ENCODE measurements around the gene EXOC6.
"Not testable (repeated sequence)": the region's sequence is repeated elsewhere in the genome, so short reads cannot be mapped to it uniquely, and the experiment has no call there.

EXOC6 gene

GRCh38 chr10:93085272-93085859 lies 237.0 kb downstream of the EXOC6 start:
- DNase-seq, result no peak

DNA sequence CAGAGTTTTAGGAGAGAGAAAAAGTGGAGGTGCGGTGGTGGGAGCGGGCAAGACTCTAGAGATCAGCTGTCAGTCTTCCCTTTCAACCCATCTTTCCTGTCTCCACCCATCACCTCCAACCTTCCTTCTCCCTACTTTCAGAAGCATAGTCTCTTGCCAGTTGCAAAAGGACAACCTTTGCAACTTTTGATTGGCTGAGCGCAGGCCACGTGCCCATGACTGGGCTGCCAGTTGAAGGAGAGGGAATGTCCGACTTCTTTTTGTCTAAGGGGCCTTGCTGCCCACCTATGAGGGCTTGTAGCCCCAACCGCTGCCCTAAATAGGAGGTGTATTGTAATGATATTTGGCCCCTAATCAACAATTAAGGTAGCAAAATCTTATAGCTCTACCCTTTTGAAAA lies 238.0 kb downstream of the EXOC6 start:
- no peak for DNase-seq

GRCh38 chr10:93087846-93088245 lies 239.5 kb downstream of the EXOC6 start:
- no peak for DNase-seq

GRCh38 chr10:93088466-93088865 lies 240.1 kb downstream of the EXOC6 start:
- no peak for DNase-seq

DNA sequence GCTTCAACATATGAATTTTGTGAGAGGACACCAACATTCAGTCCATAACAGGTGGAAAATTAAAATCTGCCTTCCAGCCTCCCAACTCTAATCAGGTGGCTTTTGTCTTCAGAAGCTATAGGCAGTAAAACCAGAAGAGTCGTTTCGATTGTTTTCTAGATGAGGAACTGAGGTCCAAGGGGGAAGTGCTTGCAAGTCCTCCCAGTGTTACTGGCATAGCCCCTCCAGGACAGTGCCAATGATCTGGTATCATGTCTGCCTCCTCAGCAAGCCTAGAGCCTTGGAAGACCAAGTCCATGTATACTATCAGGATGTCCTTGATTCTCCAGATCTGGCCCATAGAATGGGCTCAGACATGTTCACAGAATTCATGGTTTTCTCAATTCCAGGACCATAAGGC lies 242.3 kb downstream of the EXOC6 start:
- no peak for DNase-seq

- no peak for DNase-seq
Observed at GRCh38 chr10:93091960-93092359, 243.6 kb downstream of the EXOC6 start.

- DNase-seq, result no peak
Observed at GRCh38 chr10:93095225-93095624, 246.9 kb downstream of the EXOC6 start.

- DNase-seq, result no peak
Observed at GRCh38 chr10:93096901-93097300, 248.6 kb downstream of the EXOC6 start.

DNA sequence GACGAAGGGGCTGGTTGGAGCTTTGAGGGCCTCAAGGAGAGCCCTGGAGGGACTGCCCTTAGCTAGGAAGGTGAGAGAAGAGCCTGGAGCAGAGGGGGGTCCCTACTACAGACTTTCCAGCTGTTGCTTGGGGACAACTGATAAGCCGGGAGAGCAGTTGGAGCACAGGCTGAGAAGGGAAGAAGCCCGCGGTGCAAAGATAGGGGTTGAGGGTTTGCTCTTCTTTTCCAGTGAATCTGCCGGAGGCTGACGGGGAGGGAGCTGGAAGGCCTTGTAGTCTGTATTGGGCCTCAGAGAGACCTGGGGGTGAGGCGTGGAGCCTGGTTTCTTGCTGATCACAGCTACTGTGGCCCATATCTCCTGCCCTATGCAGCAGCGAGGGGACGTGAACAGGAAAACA lies 249.1 kb downstream of the EXOC6 start:
- DNase-seq, result no peak

GRCh38 chr10:93098816-93099215 lies 250.5 kb downstream of the EXOC6 start:
- no peak for DNase-seq

- DNase-seq, result no peak
Observed at GRCh38 chr10:93099670-93100069, 251.3 kb downstream of the EXOC6 start.

- DNase-seq, result not testable (repeated sequence)
Observed at GRCh38 chr10:93101148-93101547, 252.8 kb downstream of the EXOC6 start.

DNA sequence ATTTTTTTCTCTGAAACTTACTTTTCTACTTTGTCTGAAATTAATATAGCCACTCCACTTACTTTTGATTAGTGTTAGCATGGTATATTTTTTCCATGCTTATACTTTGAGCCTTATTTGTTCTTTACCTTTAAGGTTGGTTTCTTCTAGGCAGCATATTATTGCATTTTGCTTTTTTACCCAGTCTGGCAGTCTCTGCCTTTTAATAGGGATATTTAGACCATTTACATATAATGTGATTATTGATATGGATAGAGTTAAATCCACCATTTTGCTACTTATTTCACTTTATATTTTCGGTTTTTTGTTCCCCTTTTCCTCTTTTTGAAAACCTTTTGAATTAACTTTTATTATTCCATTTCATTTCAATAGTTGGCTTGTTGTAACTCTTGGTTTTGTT lies 255.6 kb downstream of the EXOC6 start:
- DNase-seq, result no peak

DNA sequence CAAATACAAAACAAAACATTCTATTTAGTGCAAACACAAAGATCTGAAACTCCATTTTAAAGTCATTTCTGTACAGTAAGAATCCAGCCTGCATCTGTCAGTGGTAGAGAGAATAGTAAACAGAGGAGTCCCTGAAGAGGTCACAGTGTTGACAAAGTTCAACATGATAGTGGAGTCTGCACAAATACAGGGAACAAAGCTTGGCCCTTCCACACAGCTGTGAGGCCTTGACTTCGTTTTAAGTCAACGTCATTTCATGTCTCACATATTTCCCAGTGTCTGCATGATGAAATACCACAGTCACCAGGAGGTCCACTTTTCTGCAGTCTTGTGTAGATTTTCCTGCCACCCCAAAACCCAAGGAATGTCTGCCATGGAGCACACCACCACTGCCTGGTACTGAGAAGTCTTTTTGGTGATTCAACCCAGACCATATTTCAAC lies 258.3 kb downstream of the EXOC6 start:
- no peak for DNase-seq
